Esophagus squamous epithelium (tissue), 5 donors: ENCODE data around the gene SLC20A1. TPM values are rescaled to one million over a fixed set of nuclear protein-coding genes. Genes with fewer than 3 reads are reported as not detected.
"Not testable (repeated sequence)": the region's sequence is repeated elsewhere in the genome, so short reads cannot be mapped to it uniquely, and the experiment has no call there.

ENCODE experiments used
- DNase-seq: peaks from one replicate; lab custom pipeline; 2025; lab: John Stamatoyannopoulos, UW
- H3K27ac ChIP-seq, 4 donors: fragments of 200-600 bp; sonication (generic); one replicate each; pipeline ENCODE4 v1.5.1; 2016 to 2019; ENCODE audit warnings: mild to moderate bottlenecking in 1 of 4
- H3K27me3 ChIP-seq, 4 donors: fragments of 200-600 bp; sonication (generic); 1 replicate in 3 of 4; 2 replicates in 1 of 4; pipeline versions ENCODE4 v1.5.1 to v1.6.0; 2017 to 2021; ENCODE audit warnings: antibody characterized with exemption in 1 of 4
- H3K36me3 ChIP-seq, 3 donors: fragments of 200-600 bp; sonication (generic); one replicate each; pipeline ENCODE4 v1.5.1; 2016 to 2019
- H3K4me1 ChIP-seq, 3 donors: fragments of 200-600 bp; sonication (generic); one replicate each; pipeline ENCODE4 v1.5.1; 2017 to 2019
- H3K4me3 ChIP-seq, 4 donors: fragments of 200-600 bp; sonication (generic); 1 replicate in 3 of 4; 2 replicates in 1 of 4; pipeline ENCODE4 v1.5.1; 2016 to 2019; ENCODE audit warnings: mild to moderate bottlenecking in 2 of 4, moderate library complexity in 1 of 4
- H3K9me3 ChIP-seq, 3 donors: fragments of 200-600 bp; sonication (generic); one replicate each; pipeline ENCODE4 v1.5.1; 2016 to 2019
- CTCF ChIP-seq, 6 experiments: fragments of 450-650 bp in 4 of 6; fragments of 200-600 bp in 2 of 6; sonication (generic) in 2 of 6; IDR thresholded peaks; one replicate each; pipeline ENCODE4 v1.5.1; 2016 to 2019; ENCODE audit warnings: antibody characterized with exemption in 6 of 6, mild to moderate bottlenecking in 4 of 6, moderate library complexity in 4 of 6
- POLR2A ChIP-seq, 4 donors: fragments of 450-650 bp; IDR thresholded peaks; one replicate each; pipeline ENCODE4 v1.6.1; 2017; ENCODE audit warnings: antibody characterized with exemption in 4 of 4, mild to moderate bottlenecking in 4 of 4, moderate library complexity in 3 of 4
- WGBS, 2 donors: methylation state at CpG; one replicate each; pipeline ENCODE4 v1.1.5; 2018; 5-methylcytosine and 5-hydroxymethylcytosine counted together
- intact Hi-C: fragments of 100-400 bp; cut with DNase I; formaldehyde crosslinking; loops from one replicate; pipeline ENCODE4 v1.15.0; 2022
- total RNA-seq, 4 donors: library from RNA; depleted of rRNA; stranded (reverse); fragments of >200 nt; gene quantifications; one replicate each; pipeline ENCODE4 v1.1.0, GENCODE V29; 2016
- donor health status: DM: yes; HTN: yes; CAD: no.

The SLC20A1 gene
- total RNA-seq, 4 donors from 2014 or later = 9.4 to 26.9 (median 21.5) TPM

- DNase-seq = no peak
- Histone ChIP-seq H3K4me3 (no peak overlapping the region), H3K9me3 (no peaks in the 10 kb centered on the region), H3K4me1 (no peaks in the 10 kb centered on the region), H3K27ac (no peak overlapping the region), H3K36me3 (no peaks in the 10 kb centered on the region), H3K27me3 (no peaks in the 10 kb centered on the region)
- intact Hi-C loops = loop anchor here (10.0 kb wide), 1 partner anchor 337 kb away; no protein-coding TSS in a partner anchor
- WGBS, 2 donors = 76 to 78% methylated on average over 8 of the region's 8 CpGs
- TF ChIP-seq POLR2A (IDR thresholded peaks at IDR 0.05) = no peak
- TF ChIP-seq CTCF (IDR thresholded peaks at IDR 0.05) = no peak
Observed at GRCh38 chr2:112607680-112608438, 37.9 kb upstream of the SLC20A1 start.

GRCh38 chr2:112609320-112609719 lies 36.4 kb upstream of the SLC20A1 start:
- WGBS, 2 donors = 89 to 97% methylated on average over 4 of the region's 4 CpGs
- H3K4me3 ChIP-seq, DNase-seq, H3K27me3 ChIP-seq, H3K9me3 ChIP-seq, H3K4me1 ChIP-seq, H3K27ac ChIP-seq, H3K36me3 ChIP-seq: not testable (repeated sequence)
- intact Hi-C loops = loop anchor here (10.0 kb wide), 1 partner anchor 335 kb away; no protein-coding TSS in a partner anchor

- WGBS, 2 donors = 39 to 54% methylated on average over 1 of the region's 1 CpG
- H3K36me3 ChIP-seq, H3K4me3 ChIP-seq, DNase-seq, H3K4me1 ChIP-seq, H3K27ac ChIP-seq, H3K9me3 ChIP-seq, H3K27me3 ChIP-seq, intact Hi-C loops: not testable (repeated sequence)
Observed at GRCh38 chr2:112612283-112612682, 33.5 kb upstream of the SLC20A1 start.

GRCh38 chr2:112614201-112614840 lies 31.4 kb upstream of the SLC20A1 start:
- DNase-seq = no peak
- H3K27ac ChIP-seq = no peak overlapping the region
- no peaks in the 10 kb centered on the region for H3K36me3 ChIP-seq
- intact Hi-C loops = no loop called here
- H3K4me1 ChIP-seq = no peaks in the 10 kb centered on the region
- H3K27me3 ChIP-seq = no peaks in the 10 kb centered on the region
- H3K9me3 ChIP-seq = no peaks in the 10 kb centered on the region
- H3K4me3 ChIP-seq = no peak overlapping the region
- WGBS, 2 donors = 0 to 79% methylated on average over 1 to 9 of the region's 13 CpGs
- TF ChIP-seq POLR2A (IDR thresholded peaks at IDR 0.05) = no peak
- TF ChIP-seq CTCF (IDR thresholded peaks at IDR 0.05) = no peak

GRCh38 chr2:112615051-112615450 lies 30.7 kb upstream of the SLC20A1 start:
- Histone ChIP-seq H3K4me1 (no peaks in the 10 kb centered on the region), H3K27me3 (no peaks in the 10 kb centered on the region), H3K36me3 (no peaks in the 10 kb centered on the region), H3K9me3 (no peaks in the 10 kb centered on the region), H3K27ac (no peak overlapping the region), H3K4me3 (no peak overlapping the region)
- no peak for DNase-seq
- intact Hi-C loops = no loop called here
- no peak for TF ChIP-seq CTCF (IDR thresholded peaks at IDR 0.05)
- TF ChIP-seq POLR2A (IDR thresholded peaks at IDR 0.05) = no peak
- WGBS, 2 donors = 90 to 94% methylated on average over 8 of the region's 8 CpGs

GRCh38 chr2:112615798-112616197 lies 29.9 kb upstream of the SLC20A1 start:
- intact Hi-C loops, DNase-seq, H3K4me3 ChIP-seq, H3K36me3 ChIP-seq, H3K9me3 ChIP-seq, H3K27ac ChIP-seq, H3K27me3 ChIP-seq, H3K4me1 ChIP-seq: not testable (repeated sequence)
- WGBS, 2 donors = 92 to 94% methylated on average over 2 of the region's 2 CpGs
